NCI-H2029 (cell line): Measurements from ENCODE around the gene CLNK.

Source experiments
- DNase-seq: peaks from one replicate; lab custom pipeline; 2025; lab: John Stamatoyannopoulos, UW

CLNK gene

GRCh38 chr4:10455133-10455532 lies 229.4 kb downstream of the CLNK start:
- DNase-seq, result no peak

GRCh38 chr4:10454726-10455125 lies 229.8 kb downstream of the CLNK start:
- DNase-seq, result no peak

- no peak for DNase-seq
Observed at GRCh38 chr4:10454121-10454520, 230.4 kb downstream of the CLNK start.

- no peak for DNase-seq
Observed at GRCh38 chr4:10448991-10449390, 235.6 kb downstream of the CLNK start.

GRCh38 chr4:10442976-10443375 lies 241.6 kb downstream of the CLNK start:
- DNase-seq, result no peak

GRCh38 chr4:10441512-10441911 lies 243.1 kb downstream of the CLNK start:
- no peak for DNase-seq

- DNase-seq, result no peak
Observed at GRCh38 chr4:10438924-10439323, 245.6 kb downstream of the CLNK start.

- no peak for DNase-seq
Observed at GRCh38 chr4:10437735-10438134, 246.8 kb downstream of the CLNK start.
